ENCODE results near the gene PSMB9.
"Not testable (repeated sequence)": the region's sequence is repeated elsewhere in the genome, so short reads cannot be mapped to it uniquely, and the experiment has no call there.

PSMB9 gene

GRCh38 chr6:32853541-32854375 is at the start of gene PSMB9, which contains the start of gene TAP1:
PSMB9 (plus strand) TSS chr6:32854192; CDS start chr6:32854230, 38 bp downstream.
TAP1 (minus strand) TSS chr6:32853704; CDS start chr6:32853636, 68 bp downstream.
- Histone ChIP-seq H3K9me2 (replicated peaks; ENCODE audit: control insufficient read depth, low read length) (no peaks in the 10 kb centered on the region), H3F3A (ENCODE audit: control insufficient read depth, insufficient read depth) (no peaks in the 10 kb centered on the region), H3K27ac (ENCODE audit: low read depth, low read length) (peak within 1 kb of the TSS; percentile 45), H3K27me3 (ENCODE audit: control insufficient read depth, low read length) (peaks cover 4% of the 10 kb centered on the region; the same call in 1 of the 2 replicates), H3K36me3 (ENCODE audit: control insufficient read depth, low read length) (peaks cover under 1% of the 10 kb centered on the region; the same call in 1 of the 2 replicates), H3K9me3 (ENCODE audit: control insufficient read depth, insufficient read depth, low read length) (no peaks in the 10 kb centered on the region), H3K4me2 (ENCODE audit: low read length) (peak within 1 kb of the TSS; percentile 99), H4K20me1 (ENCODE audit: control insufficient read depth, insufficient read depth, low read depth, low read length) (no peaks in the 10 kb centered on the region), H3K4me1 (ENCODE audit: control insufficient read depth, low read length) (peaks cover 37% of the 10 kb centered on the region), H3K79me2 (ENCODE audit: control insufficient read depth, low read length) (0 out of 2 replicates have a peak, but pooled peaks cover 3% of the 10 kb centered on the region), H3K4me3 (ENCODE audit: low read length) (peak within 1 kb of the TSS; percentile 95)
- TF ChIP-seq CTCF (IDR thresholded peaks at IDR 0.05; ENCODE audit: low read depth, low read length, poor library complexity, severe bottlenecking) (peak; percentile 86), EZH2phosphoT487 (IDR thresholded peaks at IDR 0.05; ENCODE audit: borderline replicate concordance, low read length) (no peak)

GRCh38 chr6:32805404-32805803 is 48.6 kb upstream of the PSMB9 start:
- not testable (repeated sequence) for H3K27ac ChIP-seq (ENCODE audit: low read depth, low read length); H3K9me2 ChIP-seq (replicated peaks; ENCODE audit: control insufficient read depth, low read length); H3F3A ChIP-seq (ENCODE audit: control insufficient read depth, insufficient read depth); H3K27me3 ChIP-seq (ENCODE audit: control insufficient read depth, low read length); H4K20me1 ChIP-seq (ENCODE audit: control insufficient read depth, insufficient read depth, low read depth, low read length); H3K4me3 ChIP-seq (ENCODE audit: low read length); H3K9me3 ChIP-seq (ENCODE audit: control insufficient read depth, insufficient read depth, low read length); H3K4me2 ChIP-seq (ENCODE audit: low read length); H3K79me2 ChIP-seq (ENCODE audit: control insufficient read depth, low read length)
- H3K4me1 ChIP-seq (ENCODE audit: control insufficient read depth, low read length) = peaks cover 12% of the 10 kb centered on the region
- peaks cover 18% of the 10 kb centered on the region for H3K36me3 ChIP-seq (ENCODE audit: control insufficient read depth, low read length)

- Histone ChIP-seq H3K4me2 (ENCODE audit: low read length) (no peak overlapping the region), H3K79me2 (ENCODE audit: control insufficient read depth, low read length) (no peaks in the 10 kb centered on the region), H4K20me1 (ENCODE audit: control insufficient read depth, insufficient read depth, low read depth, low read length) (no peaks in the 10 kb centered on the region), H3K9me2 (replicated peaks; ENCODE audit: control insufficient read depth, low read length) (no peaks in the 10 kb centered on the region), H3K27me3 (ENCODE audit: control insufficient read depth, low read length) (no peaks in the 10 kb centered on the region), H3K4me3 (ENCODE audit: low read length) (no peak overlapping the region), H3K27ac (ENCODE audit: low read depth, low read length) (no peak overlapping the region), H3K4me1 (ENCODE audit: control insufficient read depth, low read length) (peaks cover 12% of the 10 kb centered on the region), H3K9me3 (ENCODE audit: control insufficient read depth, insufficient read depth, low read length) (no peaks in the 10 kb centered on the region), H3K36me3 (ENCODE audit: control insufficient read depth, low read length) (peaks cover 22% of the 10 kb centered on the region), H3F3A (ENCODE audit: control insufficient read depth, insufficient read depth) (no peaks in the 10 kb centered on the region)
- no peak for TF ChIP-seq CTCF (IDR thresholded peaks at IDR 0.05; ENCODE audit: low read depth, low read length, poor library complexity, severe bottlenecking)
- no peak for TF ChIP-seq EZH2phosphoT487 (IDR thresholded peaks at IDR 0.05; ENCODE audit: borderline replicate concordance, low read length)
Measured at GRCh38 chr6:32807020-32807580, 46.9 kb upstream of the PSMB9 start.

GRCh38 chr6:32809171-32809570 is 44.8 kb upstream of the PSMB9 start:
- no peak overlapping the region for H3K27ac ChIP-seq (ENCODE audit: low read depth, low read length)
- no peak overlapping the region for H3K4me3 ChIP-seq (ENCODE audit: low read length)
- no peaks in the 10 kb centered on the region for H3K9me2 ChIP-seq (replicated peaks; ENCODE audit: control insufficient read depth, low read length)
- H4K20me1 ChIP-seq (ENCODE audit: control insufficient read depth, insufficient read depth, low read depth, low read length) = no peaks in the 10 kb centered on the region
- TF ChIP-seq CTCF (IDR thresholded peaks at IDR 0.05; ENCODE audit: low read depth, low read length, poor library complexity, severe bottlenecking) = no peak
- no peak for TF ChIP-seq EZH2phosphoT487 (IDR thresholded peaks at IDR 0.05; ENCODE audit: borderline replicate concordance, low read length)
- no peaks in the 10 kb centered on the region for H3F3A ChIP-seq (ENCODE audit: control insufficient read depth, insufficient read depth)
- peaks cover 9% of the 10 kb centered on the region for H3K79me2 ChIP-seq (ENCODE audit: control insufficient read depth, low read length)
- peaks cover 43% of the 10 kb centered on the region for H3K36me3 ChIP-seq (ENCODE audit: control insufficient read depth, low read length)
- no peak overlapping the region for H3K4me2 ChIP-seq (ENCODE audit: low read length)
- no peaks in the 10 kb centered on the region for H3K9me3 ChIP-seq (ENCODE audit: control insufficient read depth, insufficient read depth, low read length)
- H3K4me1 ChIP-seq (ENCODE audit: control insufficient read depth, low read length) = peaks cover 7% of the 10 kb centered on the region
- H3K27me3 ChIP-seq (ENCODE audit: control insufficient read depth, low read length) = no peaks in the 10 kb centered on the region
